ENCODE measurements around the gene CCDC201.
"Not testable (repeated sequence)": the region's sequence is repeated elsewhere in the genome, so short reads cannot be mapped to it uniquely, and the experiment has no call there.

DNA sequence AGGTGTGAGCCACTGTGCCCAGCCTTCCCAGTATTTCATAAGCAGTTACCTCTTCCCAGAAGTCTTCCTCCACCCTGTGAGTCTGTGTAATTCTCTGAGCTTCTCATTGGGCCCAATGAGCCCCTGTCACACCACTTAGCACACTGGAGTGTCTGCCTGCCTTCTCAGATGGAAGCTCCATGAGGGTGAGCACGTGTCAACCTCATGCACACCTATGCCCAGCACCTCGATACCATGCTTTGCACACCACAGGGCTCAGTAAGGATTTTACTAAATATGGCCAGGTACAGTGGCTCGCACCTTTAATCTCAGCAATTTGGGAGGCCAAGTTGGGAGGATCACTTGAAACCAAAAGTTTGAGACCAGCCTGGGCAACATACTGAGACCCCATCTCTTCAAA is 46.3 kb downstream of the CCDC201 start:
- not testable (repeated sequence) for TF ChIP-seq MAFK (IDR thresholded peaks at IDR 0.05; ENCODE audit: low read depth, low read length); CEBPB (IDR thresholded peaks at IDR 0.05; ENCODE audit: low read depth, low read length); CTCF (IDR thresholded peaks at IDR 0.05; ENCODE audit: control extremely low read depth in 1 of 3, insufficient read depth in 1 of 3, low read depth in 1 of 3, low read length in 3 of 3); GABPA (IDR thresholded peaks at IDR 0.05; ENCODE audit: borderline replicate concordance, insufficient read depth, low read length); POLR2A (IDR thresholded peaks at IDR 0.05; ENCODE audit: control extremely low read depth in 1 of 2, low read depth in 2 of 2, low read length in 2 of 2); BCL11A (IDR thresholded peaks at IDR 0.05; ENCODE audit: low read depth in 2 of 2, low read length in 2 of 2); POLR2AphosphoS5 (IDR thresholded peaks at IDR 0.05; ENCODE audit: low read depth, low read length); SP4 (IDR thresholded peaks at IDR 0.05; ENCODE audit: low read length); KDM1A (IDR thresholded peaks at IDR 0.05; ENCODE audit: borderline replicate concordance, low read length); JUND (IDR thresholded peaks at IDR 0.05; ENCODE audit: low read length)
- TF ChIP-seq, protein P1, sequence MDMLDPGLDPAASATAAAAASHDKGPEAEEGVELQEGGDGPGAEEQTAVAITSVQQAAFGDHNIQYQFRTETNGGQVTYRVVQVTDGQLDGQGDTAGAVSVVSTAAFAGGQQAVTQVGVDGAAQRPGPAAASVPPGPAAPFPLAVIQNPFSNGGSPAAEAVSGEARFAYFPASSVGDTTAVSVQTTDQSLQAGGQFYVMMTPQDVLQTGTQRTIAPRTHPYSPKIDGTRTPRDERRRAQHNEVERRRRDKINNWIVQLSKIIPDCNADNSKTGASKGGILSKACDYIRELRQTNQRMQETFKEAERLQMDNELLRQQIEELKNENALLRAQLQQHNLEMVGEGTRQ (IDR thresholded peaks at IDR 0.05; ENCODE audit: low read length), result not testable (repeated sequence)
- TF ChIP-seq, protein P2, sequence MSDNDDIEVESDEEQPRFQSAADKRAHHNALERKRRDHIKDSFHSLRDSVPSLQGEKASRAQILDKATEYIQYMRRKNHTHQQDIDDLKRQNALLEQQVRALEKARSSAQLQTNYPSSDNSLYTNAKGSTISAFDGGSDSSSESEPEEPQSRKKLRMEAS (IDR thresholded peaks at IDR 0.05), result not testable (repeated sequence)

Measured in H1 (cell line).